Brain microvascular endothelial cell (primary cell): ENCODE results near the gene C16orf90.

ENCODE experiments used
- DNase-seq: peaks from one replicate; pipeline ENCODE4 v3.0.0-alpha.2; 2020
- H3K27ac ChIP-seq: fragments of 250-450 bp; sonication (Bioruptor Pico); 2 replicates; pipeline ENCODE4 v1.5.1; 2020; ENCODE audit warnings: mild to moderate bottlenecking, moderate library complexity
- H3K27me3 ChIP-seq: fragments of 250-450 bp; sonication (Bioruptor Pico); replicated peaks from 2 replicates; pipeline ENCODE4 v1.5.1; 2020; ENCODE audit warnings: mild to moderate bottlenecking
- H3K36me3 ChIP-seq: fragments of 250-450 bp; sonication (Bioruptor Pico); replicated peaks from 2 replicates; pipeline ENCODE4 v1.5.1; 2020; ENCODE audit warnings: mild to moderate bottlenecking
- H3K4me3 ChIP-seq: 2 replicates; pipeline ENCODE4 v1.5.1; 2011; ENCODE audit warnings: low read depth, mild to moderate bottlenecking, control low read depth, low read length, moderate library complexity
- CTCF ChIP-seq: IDR thresholded peaks from 2 replicates; pipeline ENCODE4 v1.5.1; 2011; ENCODE audit warnings: low read depth, mild to moderate bottlenecking, moderate library complexity, low read length, control low read depth, inconsistent platforms; ENCODE audit errors: missing control alignments
- in situ Hi-C: cut with HindIII; loops from 2 replicates; pipeline ENCODE4 v1.10.0; 2017; ENCODE audit warnings: low sequenced_read_pairs, low pct_ligation_motif_present

The C16orf90 gene

GRCh38 chr16:3468501-3468900, 26.8 kb downstream of the C16orf90 start:
- TF ChIP-seq CTCF = no peak
- peaks cover 13% of the 10 kb centered on the region for H3K36me3 ChIP-seq
- no peaks in the 10 kb centered on the region for H3K27me3 ChIP-seq
- no peak overlapping the region for H3K4me3 ChIP-seq
- DNase-seq = no peak
- no peak overlapping the region for H3K27ac ChIP-seq
- in situ Hi-C loops = no loop called here

- H3K4me3 ChIP-seq = no peak overlapping the region
- in situ Hi-C loops = no loop called here
- no peak for TF ChIP-seq CTCF
These were observed 27.4 kb downstream of the C16orf90 start for GRCh38 chr16:3467921-3468320.

GRCh38 chr16:3467182-3467581, 28.1 kb downstream of the C16orf90 start:
- TF ChIP-seq CTCF = no peak

More at GRCh38 chr16:3467921-3468320, 27.4 kb downstream of the C16orf90 start:
- H3K36me3 ChIP-seq = peaks cover 13% of the 10 kb centered on the region
- H3K27me3 ChIP-seq = no peaks in the 10 kb centered on the region
- no peak for DNase-seq
- H3K27ac ChIP-seq = no peak overlapping the region

GRCh38 chr16:3465911-3466584, 29.2 kb downstream of the C16orf90 start:
- H3K27me3 ChIP-seq = no peaks in the 10 kb centered on the region
- no peak overlapping the region for H3K4me3 ChIP-seq
- H3K36me3 ChIP-seq = peaks cover 8% of the 10 kb centered on the region
- H3K27ac ChIP-seq = no peak overlapping the region
- in situ Hi-C loops = no loop called here
- no peak for TF ChIP-seq CTCF
- no peak for DNase-seq

More at GRCh38 chr16:3467182-3467581, 28.1 kb downstream of the C16orf90 start:
- no peak overlapping the region for H3K4me3 ChIP-seq
- H3K27ac ChIP-seq = no peak overlapping the region
- no peaks in the 10 kb centered on the region for H3K27me3 ChIP-seq
- peaks cover 10% of the 10 kb centered on the region for H3K36me3 ChIP-seq
- in situ Hi-C loops = no loop called here
- DNase-seq = no peak

GRCh38 chr16:3465301-3465700, 30.0 kb downstream of the C16orf90 start:
- H3K36me3 ChIP-seq = peaks cover 8% of the 10 kb centered on the region
- no peak overlapping the region for H3K27ac ChIP-seq
- in situ Hi-C loops = no loop called here
- no peak for TF ChIP-seq CTCF
- no peak for DNase-seq
- no peaks in the 10 kb centered on the region for H3K27me3 ChIP-seq
- no peak overlapping the region for H3K4me3 ChIP-seq

- no peak for TF ChIP-seq CTCF
- no peak for DNase-seq
- Histone ChIP-seq H3K27ac (no peak overlapping the region), H3K27me3 (no peaks in the 10 kb centered on the region), H3K36me3 (peaks cover 5% of the 10 kb centered on the region), H3K4me3 (no peak overlapping the region)
- in situ Hi-C loops = no loop called here
These were observed 34.1 kb downstream of the C16orf90 start for GRCh38 chr16:3461151-3461550.
